Stomach (tissue), 9 donors: Measurements from ENCODE around the gene ESYT3. TPM values are rescaled to one million over a fixed set of nuclear protein-coding genes. Genes with fewer than 3 reads are reported as not detected.

ENCODE experiments used
- DNase-seq, 2 donors: peaks; one replicate each; pipeline versions ENCODE4 v3.0.0 to v3.0.0-alpha.2; 2013 to 2019
- H3K27ac ChIP-seq, 5 donors: fragments of 200-600 bp in 4 of 5; sonication (generic) in 4 of 5; one replicate each; pipeline ENCODE4 v1.5.1; 2013 to 2019; ENCODE audit warnings: mild to moderate bottlenecking in 1 of 5, moderate library complexity in 1 of 5
- H3K27me3 ChIP-seq, 3 donors: fragments of 200-600 bp; sonication (generic); one replicate each; pipeline ENCODE4 v1.5.1; 2017 to 2019; ENCODE audit warnings: mixed run types in 1 of 3
- H3K36me3 ChIP-seq, 4 donors: fragments of 200-600 bp; sonication (generic); 1 replicate in 3 of 4; 2 replicates in 1 of 4; pipeline ENCODE4 v1.5.1; 2016 to 2019
- H3K4me1 ChIP-seq, 4 donors: fragments of 200-600 bp; sonication (generic); one replicate each; pipeline ENCODE4 v1.5.1; 2016 to 2019
- H3K4me3 ChIP-seq, 4 donors: fragments of 200-600 bp; sonication (generic) in 3 of 4; one replicate each; pipeline ENCODE4 v1.5.1; 2016 to 2019; ENCODE audit warnings: mild to moderate bottlenecking in 1 of 4
- H3K9me3 ChIP-seq, 4 donors: fragments of 200-600 bp; sonication (generic); one replicate each; pipeline ENCODE4 v1.5.1; 2016 to 2019
- CTCF ChIP-seq, 7 experiments: fragments of 450-650 bp in 4 of 7; fragments of 200-600 bp in 3 of 7; sonication (generic) in 3 of 7; IDR thresholded peaks; one replicate each; pipeline ENCODE4 v1.5.1; 2016 to 2019; ENCODE audit warnings: antibody characterized with exemption in 7 of 7, control low read depth in 2 of 7, mild to moderate bottlenecking in 1 of 7
- EP300 ChIP-seq: sonication (generic); formaldehyde crosslinking; IDR thresholded peaks from one replicate; pipeline ENCODE4 v1.6.1; 2017; ENCODE audit warnings: antibody characterized with exemption
- POLR2A ChIP-seq, 4 donors: fragments of 450-650 bp; IDR thresholded peaks; one replicate each; pipeline ENCODE4 v1.6.1; 2016; ENCODE audit warnings: antibody characterized with exemption in 4 of 4, control low read depth in 2 of 4, mild to moderate bottlenecking in 1 of 4, moderate library complexity in 1 of 4
- POLR2AphosphoS5 ChIP-seq, 3 donors: sonication (generic); formaldehyde crosslinking; IDR thresholded peaks; one replicate each; pipeline ENCODE4 v1.6.1; 2016; ENCODE audit warnings: antibody characterized with exemption in 3 of 3
- WGBS, 5 donors: extraction: QIAGEN DNeasy Blood & Tissue Kit in 3 of 5; methylation state at CpG; one replicate each; pipeline versions ENCODE4 v1.1.5 to v1.1.7; 2013 to 2018; 5-methylcytosine and 5-hydroxymethylcytosine counted together
- intact Hi-C: fragments of 100-400 bp; cut with DNase I; formaldehyde crosslinking; loops from one replicate; pipeline ENCODE4 v1.15.1; 2023; ENCODE audit warnings: low total_unique reads
- polyA plus RNA-seq, 3 donors: library from polyadenylated mRNA; stranded (reverse); fragments of 200-250 nt; gene quantifications; one replicate each; pipeline ENCODE4 v1.2.3, GENCODE V29; 2013
- total RNA-seq, 5 donors: library from RNA; depleted of rRNA; stranded (reverse); fragments of >200 nt; gene quantifications; one replicate each; pipeline versions ENCODE4 v1.1.0 to v1.2.3, GENCODE V29; 2014 to 2016
- donor health status: healthy with polysubstance abuse.
- donor health status: Bipolar disorder and iron deficiency.
- donor health status: healthy.

The ESYT3 gene
- total and polyA plus RNA-seq, 8 donors, result 0.44 to 7.1 (median 2.8) TPM; not detected in 1

- peaks cover 0 to 3% (median 0%) of the 10 kb centered on the region in 4 donors for H3K4me1 ChIP-seq
- H3K27me3 ChIP-seq, result no peaks in the 10 kb centered on the region
- no peaks in the 10 kb centered on the region for H3K36me3 ChIP-seq
- DNase-seq, result no peak
- no peak overlapping the region for H3K4me3 ChIP-seq
- H3K9me3 ChIP-seq, result no peaks in the 10 kb centered on the region
- H3K27ac ChIP-seq, result no peak overlapping the region
- TF ChIP-seq POLR2A (IDR thresholded peaks at IDR 0.05) (no peak), EP300 (no peak), CTCF (IDR thresholded peaks at IDR 0.05) (no peak), POLR2AphosphoS5 (IDR thresholded peaks at IDR 0.05) (no peak)
- WGBS, 5 donors, result 71 to 91% (median 88%) methylated on average over 3 of the region's 3 CpGs
- intact Hi-C loops, result no loop called here
Measured at GRCh38 chr3:138448631-138449030, 14.2 kb downstream of the ESYT3 start.

- no peaks in the 10 kb centered on the region for H3K36me3 ChIP-seq
- H3K27me3 ChIP-seq, result no peaks in the 10 kb centered on the region
- H3K9me3 ChIP-seq, result no peaks in the 10 kb centered on the region
- peaks cover 0 to 3% (median 0%) of the 10 kb centered on the region in 4 donors for H3K4me1 ChIP-seq
- WGBS, 5 donors, result 80 to 94% (median 82%) methylated on average over 3 of the region's 3 CpGs
- no peak overlapping the region for H3K27ac ChIP-seq
- DNase-seq, result no peak
- H3K4me3 ChIP-seq, result no peak overlapping the region
- intact Hi-C loops, result no loop called here
- TF ChIP-seq POLR2A (IDR thresholded peaks at IDR 0.05) (no peak), POLR2AphosphoS5 (IDR thresholded peaks at IDR 0.05) (no peak)
Measured at GRCh38 chr3:138449490-138449889, 15.1 kb downstream of the ESYT3 start.

- Histone ChIP-seq H3K4me1 (peaks cover 0 to 2% (median 0%) of the 10 kb centered on the region in 4 donors), H3K27ac (no peak overlapping the region), H3K36me3 (no peaks in the 10 kb centered on the region), H3K4me3 (no peak overlapping the region), H3K9me3 (no peaks in the 10 kb centered on the region), H3K27me3 (no peaks in the 10 kb centered on the region)
- DNase-seq, result no peak
- TF ChIP-seq POLR2A (IDR thresholded peaks at IDR 0.05) (no peak), EP300 (no peak), CTCF (IDR thresholded peaks at IDR 0.05) (no peak), POLR2AphosphoS5 (IDR thresholded peaks at IDR 0.05) (no peak)
- intact Hi-C loops, result no loop called here
- WGBS, 5 donors, result 91 to 98% (median 93%) methylated on average over 7 of the region's 7 CpGs
Measured at GRCh38 chr3:138450181-138450580, 15.8 kb downstream of the ESYT3 start.

GRCh38 chr3:138450704-138451424 lies 16.4 kb downstream of the ESYT3 start:
- H3K36me3 ChIP-seq, result no peaks in the 10 kb centered on the region
- intact Hi-C loops, result no loop called here
- no peak overlapping the region for H3K4me3 ChIP-seq
- H3K27ac ChIP-seq, result no peak overlapping the region
- H3K9me3 ChIP-seq, result no peaks in the 10 kb centered on the region
- TF ChIP-seq EP300, result no peak
- TF ChIP-seq POLR2A (IDR thresholded peaks at IDR 0.05), result no peak
- TF ChIP-seq CTCF (IDR thresholded peaks at IDR 0.05), result no peak
- no peak for TF ChIP-seq POLR2AphosphoS5 (IDR thresholded peaks at IDR 0.05)
- WGBS, 5 donors, result 79 to 85% (median 81%) methylated on average over 5 to 6 of the region's 6 CpGs
- DNase-seq, result no peak
- no peaks in the 10 kb centered on the region for H3K27me3 ChIP-seq
- peaks cover 0 to 1% (median 0%) of the 10 kb centered on the region in 4 donors for H3K4me1 ChIP-seq

GRCh38 chr3:138451595-138452162 lies 17.3 kb downstream of the ESYT3 start:
- TF ChIP-seq CTCF (IDR thresholded peaks at IDR 0.05) (no peak), POLR2A (IDR thresholded peaks at IDR 0.05) (no peak), EP300 (no peak), POLR2AphosphoS5 (IDR thresholded peaks at IDR 0.05) (no peak)
- Histone ChIP-seq H3K27me3 (no peaks in the 10 kb centered on the region), H3K4me1 (peaks cover 0 to 6% (median 0%) of the 10 kb centered on the region in 4 donors), H3K9me3 (no peaks in the 10 kb centered on the region), H3K27ac (no peak overlapping the region), H3K4me3 (no peak overlapping the region), H3K36me3 (no peaks in the 10 kb centered on the region)
- no peak for DNase-seq
- intact Hi-C loops, result no loop called here
- 87 to 92% (median 90%) methylated on average over 43 of the region's 43 CpGs for WGBS, 5 donors
